BLaER1 (cell line): ENCODE data around the gene NEAT1.
"Not testable (repeated sequence)": the region's sequence is repeated elsewhere in the genome, so short reads cannot be mapped to it uniquely, and the experiment has no call there.

Experiments used
- H3K27ac ChIP-seq: shearing (Covaris generic); formaldehyde crosslinking; 2 replicates; pipeline ENCODE4 v1.8.1; 2022
- H3K27me3 ChIP-seq: shearing (Covaris generic); formaldehyde crosslinking; 2 replicates; pipeline ENCODE4 v1.8.1; 2022
- H3K36me3 ChIP-seq: shearing (Covaris generic); formaldehyde crosslinking; 2 replicates; pipeline ENCODE4 v1.8.1; 2022
- H3K4me1 ChIP-seq: shearing (Covaris generic); formaldehyde crosslinking; 2 replicates; pipeline ENCODE4 v1.8.1; 2022
- H3K4me2 ChIP-seq: shearing (Covaris generic); formaldehyde crosslinking; 2 replicates; pipeline ENCODE4 v1.8.1; 2022
- H3K4me3 ChIP-seq: shearing (Covaris generic); formaldehyde crosslinking; 2 replicates; pipeline ENCODE4 v1.8.1; 2022
- H3K9ac ChIP-seq: shearing (Covaris generic); formaldehyde crosslinking; 2 replicates; pipeline ENCODE4 v1.8.1; 2022
- H3K9me3 ChIP-seq: shearing (Covaris generic); formaldehyde crosslinking; 2 replicates; pipeline ENCODE4 v1.8.1; 2022
- H4K20me1 ChIP-seq: shearing (Covaris generic); formaldehyde crosslinking; 2 replicates; pipeline ENCODE4 v1.8.1; 2022
- Cebpa-rat ChIP-seq: shearing (Covaris generic); IDR thresholded peaks from 2 replicates; pipeline ENCODE4 v1.8.1; 2022

Gene NEAT1

DNA sequence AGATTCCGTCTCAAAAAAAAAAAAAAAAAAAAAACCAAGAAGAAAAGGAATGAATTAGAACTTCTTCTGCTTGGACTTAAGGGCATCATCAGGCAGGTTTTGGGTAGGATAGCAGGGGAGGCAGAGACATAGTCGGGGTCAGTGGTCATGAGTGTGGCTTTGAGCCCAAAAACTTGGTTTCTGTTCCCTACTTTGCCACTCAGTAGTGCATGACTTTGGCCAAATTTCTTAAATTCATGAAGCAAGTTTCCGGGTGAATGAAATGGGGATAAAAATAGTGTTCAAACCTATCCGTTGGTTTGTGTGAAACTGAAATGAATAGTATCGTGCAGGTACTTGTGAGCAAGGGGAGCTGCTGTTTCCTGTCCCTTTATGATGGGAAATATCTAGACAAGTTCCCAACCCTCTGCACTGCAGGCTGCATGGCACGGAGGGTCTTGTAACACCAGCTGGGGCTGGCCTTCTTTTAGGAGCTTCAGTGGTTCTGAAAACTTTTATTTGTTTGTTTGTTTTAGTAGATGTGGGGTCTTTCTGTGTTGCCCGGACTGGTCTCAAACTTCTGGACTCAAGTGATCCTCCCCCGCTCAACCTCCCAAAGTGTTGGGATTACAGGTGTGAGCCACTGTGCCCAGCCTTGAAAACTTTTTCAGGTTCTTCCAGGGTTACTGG lies 18.4 kb downstream of the NEAT1 start:
- no peak for TF ChIP-seq Cebpa-rat
- Histone ChIP-seq H3K27me3 (no peaks in the 10 kb centered on the region), H3K27ac (peak overlapping the region; percentile 72), H3K4me2 (peak overlapping the region; percentile 84), H4K20me1 (peaks cover 98% of the 10 kb centered on the region), H3K4me3 (0 out of 2 replicates have a peak overlapping the region, but pooled peaks have one; percentile 44), H3K4me1 (peaks cover 94% of the 10 kb centered on the region), H3K9ac (no peak overlapping the region), H3K9me3 (no peaks in the 10 kb centered on the region), H3K36me3 (peaks cover 24% of the 10 kb centered on the region)

DNA sequence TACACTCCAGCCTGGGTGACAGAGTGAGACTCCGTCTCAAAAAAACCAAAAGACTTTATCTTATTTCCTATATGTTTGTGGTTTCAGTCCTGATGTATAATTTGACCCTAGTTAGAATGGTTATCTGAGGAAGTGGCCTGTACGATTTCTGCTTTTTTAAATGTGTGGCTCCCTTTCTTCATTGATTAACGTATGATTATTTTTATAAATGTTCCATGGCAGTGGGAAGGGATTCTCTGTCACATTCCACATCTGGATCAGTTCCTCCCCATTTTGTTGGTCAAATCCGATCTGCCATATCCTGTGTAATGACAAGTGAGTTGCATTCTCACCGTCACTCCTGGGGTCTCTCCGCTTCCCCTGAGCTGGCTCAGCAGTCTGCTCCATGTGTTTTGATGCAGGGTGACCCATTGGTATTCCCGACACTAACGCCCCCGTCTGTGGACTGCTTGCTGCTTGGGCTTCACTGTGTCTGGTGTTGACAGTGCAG lies 20.3 kb downstream of the NEAT1 start:
- Histone ChIP-seq H3K9ac (0 out of 2 replicates have a peak overlapping the region, but pooled peaks have one; percentile 36), H3K36me3 (peaks cover 8% of the 10 kb centered on the region), H4K20me1 (peaks cover 89% of the 10 kb centered on the region), H3K4me1 (peaks cover 95% of the 10 kb centered on the region), H3K4me3 (no peak overlapping the region), H3K27me3 (no peaks in the 10 kb centered on the region), H3K27ac (peak overlapping the region; percentile 72), H3K4me2 (peak overlapping the region; percentile 84), H3K9me3 (no peaks in the 10 kb centered on the region)
- no peak for TF ChIP-seq Cebpa-rat

DNA sequence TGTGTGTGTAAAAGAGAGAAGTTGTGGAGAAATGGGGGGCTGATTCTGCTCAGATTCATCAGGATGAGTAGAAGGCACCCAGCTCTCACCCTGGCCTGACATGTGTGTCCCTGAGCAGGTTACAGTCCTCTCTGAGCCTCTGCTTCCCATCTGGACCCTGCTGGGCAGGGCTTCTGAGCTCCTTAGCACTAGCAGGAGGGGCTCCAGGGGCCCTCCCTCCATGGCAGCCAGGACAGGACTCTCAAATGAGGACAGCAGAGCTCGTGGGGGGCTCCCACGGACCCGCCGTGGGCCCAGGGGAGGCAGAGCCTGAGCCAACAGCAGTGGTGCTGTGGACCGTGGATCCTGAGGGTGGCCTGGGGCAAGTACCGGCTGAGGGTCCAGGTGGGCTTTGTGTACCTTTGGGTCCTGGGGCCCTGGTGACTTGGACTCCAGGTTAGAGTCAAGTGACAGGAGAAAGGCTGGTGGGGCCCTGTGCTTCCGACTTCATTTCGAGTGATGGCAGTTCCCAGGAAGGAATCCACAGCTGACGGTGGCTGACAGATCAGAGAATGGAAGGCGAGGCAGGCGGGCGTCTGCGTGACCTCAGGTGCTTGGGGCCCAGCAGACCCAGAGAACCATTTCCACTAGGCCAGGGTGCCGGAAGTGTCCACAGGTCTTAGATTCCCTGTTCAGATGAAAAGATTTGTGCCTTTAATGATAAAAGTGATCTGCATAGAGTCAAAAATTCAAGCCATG lies 21.9 kb downstream of the NEAT1 start:
- Histone ChIP-seq H3K9ac (0 out of 2 replicates have a peak overlapping the region, but pooled peaks have one; percentile 43), H3K27me3 (no peaks in the 10 kb centered on the region), H3K4me3 (no peak overlapping the region), H3K9me3 (no peaks in the 10 kb centered on the region), H3K36me3 (no peaks in the 10 kb centered on the region), H3K4me2 (peak overlapping the region; percentile 84), H3K27ac (peak overlapping the region; percentile 72), H3K4me1 (peaks cover 96% of the 10 kb centered on the region), H4K20me1 (peaks cover 73% of the 10 kb centered on the region)
- TF ChIP-seq Cebpa-rat: no peak

DNA sequence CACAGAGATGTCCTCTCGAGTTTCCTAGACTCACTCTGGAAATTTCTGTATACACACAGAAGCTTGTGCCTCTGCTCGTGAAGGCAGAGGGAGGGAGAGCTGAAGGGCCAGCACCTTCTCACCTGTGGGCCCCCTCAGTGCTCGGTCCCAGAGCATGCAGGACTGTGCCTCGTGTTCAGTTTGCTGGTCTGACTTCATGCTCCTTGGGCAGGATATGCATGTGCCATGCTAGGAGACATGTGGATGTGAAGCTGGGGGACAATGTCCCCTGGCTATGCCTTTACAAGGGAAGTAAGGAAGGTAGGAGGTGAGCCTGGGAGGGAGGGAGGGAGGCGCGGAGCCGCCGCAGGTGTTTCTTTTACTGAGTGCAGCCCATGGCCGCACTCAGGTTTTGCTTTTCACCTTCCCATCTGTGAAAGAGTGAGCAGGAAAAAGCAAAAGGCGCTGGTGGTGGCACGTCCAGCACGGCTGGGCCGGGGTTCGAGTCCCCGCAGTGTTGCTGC lies 22.6 kb downstream of the NEAT1 start:
- Histone ChIP-seq H3K36me3 (no peaks in the 10 kb centered on the region), H3K27me3 (no peaks in the 10 kb centered on the region), H3K4me3 (no peak overlapping the region), H3K27ac (peak overlapping the region; percentile 70), H3K9me3 (no peaks in the 10 kb centered on the region), H4K20me1 (peaks cover 66% of the 10 kb centered on the region), H3K4me2 (peak overlapping the region; percentile 84), H3K9ac (peak overlapping the region; percentile 54), H3K4me1 (peaks cover 95% of the 10 kb centered on the region)
- TF ChIP-seq Cebpa-rat: no peak

DNA sequence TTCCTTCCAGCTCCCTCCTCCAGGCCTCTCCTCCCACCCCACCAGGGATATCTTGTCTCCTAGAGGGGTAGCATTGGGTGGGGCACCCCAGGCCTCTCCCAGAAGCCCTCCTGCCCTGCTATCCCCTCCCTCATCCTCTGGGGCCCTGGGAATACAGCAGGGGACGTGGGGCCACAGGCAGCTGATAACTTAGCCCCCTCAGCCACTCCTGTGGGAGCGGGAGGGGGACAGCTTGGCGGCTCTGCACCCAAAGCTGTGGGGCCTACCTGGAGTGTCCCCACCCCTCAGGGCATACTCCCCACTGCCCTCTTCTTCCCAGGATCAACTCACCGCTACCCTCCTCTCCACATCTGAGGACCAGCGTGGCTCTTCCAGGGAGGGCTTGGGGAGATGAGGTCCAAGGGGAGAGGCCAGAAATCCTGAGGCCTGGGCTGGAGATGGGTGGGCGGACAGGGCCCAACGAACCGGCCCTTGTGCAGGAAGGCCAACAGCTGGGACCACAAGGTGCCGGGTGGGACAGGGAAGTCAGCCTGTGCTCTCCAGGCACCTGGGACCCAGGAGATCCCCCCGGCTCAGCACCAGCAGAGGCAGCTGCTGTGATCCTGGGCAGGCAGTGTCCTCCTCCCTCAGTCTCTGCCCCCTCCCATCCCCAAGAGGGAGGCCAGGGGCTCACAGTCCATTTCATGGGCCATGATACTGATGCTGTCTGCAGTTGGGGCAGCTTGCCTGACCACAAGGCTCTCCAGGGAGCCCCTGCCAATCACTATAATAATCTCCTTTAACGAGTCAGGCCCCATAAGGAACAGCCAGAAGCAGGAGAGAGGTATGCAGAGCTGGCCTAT lies 23.2 kb downstream of the NEAT1 start:
- H3K27me3 ChIP-seq: no peaks in the 10 kb centered on the region
- peaks cover 2% of the 10 kb centered on the region; the same call in 1 of the 2 replicates for H3K9me3 ChIP-seq
- H3K36me3 ChIP-seq: no peaks in the 10 kb centered on the region
- no peak overlapping the region for H3K4me3 ChIP-seq
- H3K4me1 ChIP-seq: peaks cover 88% of the 10 kb centered on the region
- no peak for TF ChIP-seq Cebpa-rat
- peak overlapping the region; percentile 70 for H3K27ac ChIP-seq
- H3K4me2 ChIP-seq: peak overlapping the region; percentile 84
- H3K9ac ChIP-seq: peak overlapping the region; percentile 54
- H4K20me1 ChIP-seq: peaks cover 60% of the 10 kb centered on the region

DNA sequence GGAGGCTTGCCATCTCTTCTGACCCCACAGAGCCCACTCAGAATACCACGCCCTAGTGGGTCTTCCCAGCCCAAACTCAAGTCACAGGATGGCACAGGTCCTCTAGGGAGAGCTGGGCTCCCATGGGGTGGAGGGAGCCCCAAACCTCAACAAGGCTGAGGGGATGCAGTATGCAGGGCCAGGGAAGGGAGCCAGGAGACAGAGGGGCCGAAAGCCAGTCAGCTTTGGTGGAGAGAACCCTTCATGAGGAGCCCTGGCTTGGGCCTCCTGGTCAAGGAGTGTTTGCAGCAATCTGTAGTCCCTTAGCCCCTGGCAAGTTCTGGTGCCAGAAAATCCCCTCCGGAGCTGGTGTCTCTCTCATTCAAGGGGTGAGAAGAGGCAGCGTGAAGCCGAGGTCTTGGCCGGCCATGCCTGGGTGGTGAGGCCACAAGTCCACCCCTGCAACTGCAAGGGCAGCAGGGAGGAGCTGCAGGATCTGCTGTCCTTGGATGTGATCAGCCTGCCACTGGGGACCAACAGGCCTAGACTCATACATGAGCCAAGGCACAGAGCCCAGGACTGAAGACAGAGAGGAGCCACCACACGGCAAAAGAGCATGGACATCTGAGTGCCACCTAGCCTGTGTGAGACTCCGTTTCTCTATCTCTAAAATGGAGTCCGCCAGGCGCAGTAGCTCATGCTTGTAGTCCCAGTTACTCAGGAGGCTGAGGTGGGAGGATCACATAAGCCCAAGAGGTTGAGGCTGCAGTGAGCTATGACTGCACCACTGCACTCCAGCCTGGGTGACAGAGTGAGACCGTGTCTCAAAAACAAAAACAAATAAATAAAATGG lies 24.1 kb downstream of the NEAT1 start:
- Histone ChIP-seq H4K20me1 (peaks cover 51% of the 10 kb centered on the region), H3K4me1 (peaks cover 80% of the 10 kb centered on the region), H3K4me3 (no peak overlapping the region), H3K36me3 (no peaks in the 10 kb centered on the region), H3K9me3 (peaks cover 4% of the 10 kb centered on the region; the same call in 1 of the 2 replicates), H3K9ac (peak overlapping the region; percentile 54; the same call in 1 of the 2 replicates), H3K27ac (peak overlapping the region; percentile 70), H3K4me2 (peak overlapping the region; percentile 84), H3K27me3 (no peaks in the 10 kb centered on the region)
- TF ChIP-seq Cebpa-rat: no peak

DNA sequence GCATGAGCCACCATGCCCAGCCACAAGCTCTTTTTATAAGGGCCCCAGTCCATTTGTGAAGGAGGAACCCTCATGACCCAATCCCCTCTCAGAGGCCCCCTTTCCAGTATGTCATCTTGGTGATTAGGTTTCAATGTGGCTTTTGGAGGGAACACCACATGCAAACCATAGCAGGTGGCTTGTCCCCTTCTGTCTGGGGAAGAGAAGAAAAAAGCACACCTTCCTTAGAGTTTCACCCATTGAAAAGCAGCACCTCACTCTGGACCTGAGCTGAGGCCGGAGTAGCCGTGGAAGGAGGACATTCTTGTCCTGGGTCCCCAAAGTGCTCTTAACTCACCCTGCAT lies 25.4 kb downstream of the NEAT1 start:
- Histone ChIP-seq H3K9ac (no peak overlapping the region), H3K9me3 (peaks cover 4% of the 10 kb centered on the region; the same call in 1 of the 2 replicates), H3K27ac (peak overlapping the region; percentile 46), H3K4me1 (peaks cover 66% of the 10 kb centered on the region), H3K4me2 (peak overlapping the region; percentile 70), H4K20me1 (peaks cover 38% of the 10 kb centered on the region), H3K4me3 (no peak overlapping the region), H3K27me3 (no peaks in the 10 kb centered on the region), H3K36me3 (no peaks in the 10 kb centered on the region)
- no peak for TF ChIP-seq Cebpa-rat

DNA sequence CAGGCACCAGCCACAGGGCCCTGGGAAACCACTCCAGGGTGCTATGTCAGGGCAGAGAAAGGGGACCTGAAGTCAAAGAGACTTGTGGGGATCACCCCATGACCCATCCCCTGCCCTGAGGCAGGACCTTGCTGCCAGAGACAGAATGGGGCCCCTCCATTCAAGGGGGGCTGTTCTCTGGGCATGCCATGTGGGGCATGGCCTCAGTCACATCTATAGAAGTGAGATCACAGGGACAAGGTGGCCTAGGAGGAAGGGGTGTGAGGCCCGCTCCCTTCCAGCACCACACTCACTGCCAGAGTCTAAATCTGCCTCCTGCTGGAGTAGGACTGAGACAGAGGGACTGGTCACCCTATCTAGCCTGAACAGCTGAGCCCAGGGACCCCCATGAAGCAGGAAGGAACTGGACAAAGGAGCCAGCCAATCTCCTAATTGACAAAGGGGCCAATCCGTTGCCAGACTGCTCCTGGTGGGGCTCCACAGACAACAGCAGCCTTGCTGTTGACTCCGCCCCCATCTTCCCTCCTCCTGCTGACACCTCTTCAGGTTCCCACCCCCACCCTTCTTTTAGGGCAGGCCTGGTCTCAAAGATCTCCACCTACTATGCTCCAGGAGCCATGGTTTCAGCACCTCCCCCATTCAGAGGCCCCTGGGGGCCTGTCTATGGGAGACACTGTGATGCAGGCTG lies 26.0 kb downstream of the NEAT1 start:
- no peak overlapping the region for H3K4me3 ChIP-seq
- H4K20me1 ChIP-seq: peaks cover 32% of the 10 kb centered on the region
- peaks cover 61% of the 10 kb centered on the region for H3K4me1 ChIP-seq
- TF ChIP-seq Cebpa-rat: no peak
- H3K9me3 ChIP-seq: peaks cover 4% of the 10 kb centered on the region; the same call in 1 of the 2 replicates
- no peak overlapping the region for H3K9ac ChIP-seq
- peak overlapping the region; percentile 46 for H3K27ac ChIP-seq
- H3K27me3 ChIP-seq: no peaks in the 10 kb centered on the region
- no peaks in the 10 kb centered on the region for H3K36me3 ChIP-seq
- peak overlapping the region; percentile 70 for H3K4me2 ChIP-seq

DNA sequence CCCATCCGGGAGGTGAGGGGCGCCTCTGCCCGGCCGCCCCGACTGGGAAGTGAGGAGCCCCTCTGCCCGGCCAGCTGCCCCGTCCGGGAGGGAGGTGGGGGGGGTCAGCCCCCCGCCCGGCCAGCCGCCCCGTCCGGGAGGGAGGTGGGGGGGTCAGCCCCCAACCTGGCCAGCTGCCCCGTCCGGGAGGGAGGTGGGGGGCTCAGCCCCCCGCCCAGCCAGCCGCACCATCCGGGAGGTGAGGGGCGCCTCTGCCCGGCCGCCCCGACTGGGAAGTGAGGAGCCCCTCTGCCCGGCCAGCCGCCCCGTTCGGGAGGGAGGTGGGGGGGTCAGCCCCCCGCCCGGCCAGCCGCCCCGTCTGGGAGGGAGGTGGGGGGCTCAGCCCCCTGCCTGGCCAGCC lies 28.7 kb downstream of the NEAT1 start:
- not testable (repeated sequence) for H3K27me3 ChIP-seq, H3K9ac ChIP-seq, H3K9me3 ChIP-seq, H3K27ac ChIP-seq, H3K4me3 ChIP-seq, H3K4me2 ChIP-seq, H4K20me1 ChIP-seq, H3K36me3 ChIP-seq
- peaks cover 55% of the 10 kb centered on the region for H3K4me1 ChIP-seq

DNA sequence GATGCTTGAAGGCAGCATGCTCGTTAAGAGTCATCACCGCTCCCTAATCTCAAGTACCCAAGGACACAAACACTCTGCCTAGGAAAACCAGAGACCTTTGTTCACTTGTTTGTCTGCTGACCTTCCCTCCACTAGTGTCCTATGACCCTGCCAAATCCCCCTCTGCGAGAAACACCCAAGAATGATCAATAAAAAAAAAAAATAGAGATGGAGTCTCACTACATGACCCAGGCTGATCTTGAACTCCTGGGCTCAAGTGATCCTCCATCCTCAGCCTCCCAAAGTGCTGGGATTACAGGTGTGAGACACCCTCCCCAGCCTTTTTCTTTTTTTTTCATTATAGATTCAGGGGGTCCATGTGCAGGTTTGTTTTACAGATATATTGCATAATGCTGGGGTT lies 29.7 kb downstream of the NEAT1 start:
- not testable (repeated sequence) for H3K27me3 ChIP-seq, H3K9ac ChIP-seq, H3K27ac ChIP-seq, H4K20me1 ChIP-seq, H3K4me3 ChIP-seq, H3K9me3 ChIP-seq, H3K36me3 ChIP-seq, H3K4me2 ChIP-seq
- H3K4me1 ChIP-seq: peaks cover 55% of the 10 kb centered on the region
